ENCODE data around the gene CCDC180.

GRCh38 chr9:97357056-97357455, 49.6 kb downstream of the CCDC180 start:
- no peak for TF ChIP-seq ZNF274 (IDR thresholded peaks at IDR 0.05; ENCODE audit: borderline replicate concordance, low read depth, low read length)
- TF ChIP-seq, protein P1, sequence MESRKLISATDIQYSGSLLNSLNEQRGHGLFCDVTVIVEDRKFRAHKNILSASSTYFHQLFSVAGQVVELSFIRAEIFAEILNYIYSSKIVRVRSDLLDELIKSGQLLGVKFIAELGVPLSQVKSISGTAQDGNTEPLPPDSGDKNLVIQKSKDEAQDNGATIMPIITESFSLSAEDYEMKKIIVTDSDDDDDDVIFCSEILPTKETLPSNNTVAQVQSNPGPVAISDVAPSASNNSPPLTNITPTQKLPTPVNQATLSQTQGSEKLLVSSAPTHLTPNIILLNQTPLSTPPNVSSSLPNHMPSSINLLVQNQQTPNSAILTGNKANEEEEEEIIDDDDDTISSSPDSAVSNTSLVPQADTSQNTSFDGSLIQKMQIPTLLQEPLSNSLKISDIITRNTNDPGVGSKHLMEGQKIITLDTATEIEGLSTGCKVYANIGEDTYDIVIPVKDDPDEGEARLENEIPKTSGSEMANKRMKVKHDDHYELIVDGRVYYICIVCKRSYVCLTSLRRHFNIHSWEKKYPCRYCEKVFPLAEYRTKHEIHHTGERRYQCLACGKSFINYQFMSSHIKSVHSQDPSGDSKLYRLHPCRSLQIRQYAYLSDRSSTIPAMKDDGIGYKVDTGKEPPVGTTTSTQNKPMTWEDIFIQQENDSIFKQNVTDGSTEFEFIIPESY (CRISPR knock-in tag; IDR thresholded peaks at IDR 0.05): no peak
- TF ChIP-seq BACH1 (tag; IDR thresholded peaks at IDR 0.05): no peak
- TF ChIP-seq, protein P2, sequence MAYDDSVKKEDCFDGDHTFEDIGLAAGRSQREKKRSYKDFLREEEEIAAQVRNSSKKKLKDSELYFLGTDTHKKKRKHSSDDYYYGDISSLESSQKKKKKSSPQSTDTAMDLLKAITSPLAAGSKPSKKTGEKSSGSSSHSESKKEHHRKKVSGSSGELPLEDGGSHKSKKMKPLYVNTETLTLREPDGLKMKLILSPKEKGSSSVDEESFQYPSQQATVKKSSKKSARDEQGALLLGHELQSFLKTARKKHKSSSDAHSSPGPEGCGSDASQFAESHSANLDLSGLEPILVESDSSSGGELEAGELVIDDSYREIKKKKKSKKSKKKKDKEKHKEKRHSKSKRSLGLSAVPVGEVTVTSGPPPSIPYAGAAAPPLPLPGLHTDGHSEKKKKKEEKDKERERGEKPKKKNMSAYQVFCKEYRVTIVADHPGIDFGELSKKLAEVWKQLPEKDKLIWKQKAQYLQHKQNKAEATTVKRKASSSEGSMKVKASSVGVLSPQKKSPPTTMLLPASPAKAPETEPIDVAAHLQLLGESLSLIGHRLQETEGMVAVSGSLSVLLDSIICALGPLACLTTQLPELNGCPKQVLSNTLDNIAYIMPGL (CRISPR knock-in tag; IDR thresholded peaks at IDR 0.05): no peak
- no peak for TF ChIP-seq NRF1 (conservative IDR thresholded peaks at IDR 0.05 in 1 of 2, IDR thresholded peaks at IDR 0.05 in 1 of 2)
- TF ChIP-seq NCOA1 (IDR thresholded peaks at IDR 0.05; ENCODE audit: low read depth): no peak
- TF ChIP-seq CTCF (IDR thresholded peaks at IDR 0.05 in 2 of 3, conservative IDR thresholded peaks at IDR 0.05 in 1 of 3; ENCODE audit: insufficient read depth in 2 of 3, low read depth in 1 of 3, low read length in 3 of 3): no peak
- TF ChIP-seq TARDBP (IDR thresholded peaks at IDR 0.05): no peak
- TF ChIP-seq ZNF384 (IDR thresholded peaks at IDR 0.05; ENCODE audit: low read depth, low read length): no peak
- no peak for TF ChIP-seq RBM22 (IDR thresholded peaks at IDR 0.05; ENCODE audit: low read depth, low read length, poor library complexity, severe bottlenecking)

Data from K562 (cell line).